GM23338 (cell line): ENCODE data around the gene RPL27A. TPM values are rescaled to one million over a fixed set of nuclear protein-coding genes. Genes with fewer than 3 reads are reported as not detected.

ENCODE experiments used
- ATAC-seq: fragments of 200-7000 bp; cut with Tn5 transposase; 3 replicates; pipeline ENCODE4 v1.9.1; 2020
- DNase-seq: peaks from one replicate; pipeline ENCODE4 v3.0.0-alpha.2; 2015; ENCODE audit warnings: low spot score
- H2AFZ ChIP-seq: fragments of 200-600 bp; sonication (generic); 2 replicates; pipeline ENCODE4 v1.8.0; 2016; ENCODE audit warnings: antibody characterized with exemption, mild to moderate bottlenecking, moderate library complexity
- H3F3A ChIP-seq: fragments of 200-600 bp; sonication (generic); replicated peaks from 2 replicates; pipeline ENCODE4 v1.8.0; 2017; ENCODE audit warnings: antibody characterized with exemption, mixed run types, low read depth
- H3K27ac ChIP-seq: fragments of 200-600 bp; sonication (generic); 2 replicates; pipeline ENCODE4 v1.6.1; 2016; ENCODE audit warnings: low read depth
- H3K27me3 ChIP-seq: fragments of 200-600 bp; sonication (generic); 2 replicates; pipeline ENCODE4 v1.8.0; 2016; ENCODE audit warnings: mild to moderate bottlenecking, mixed run types, moderate library complexity; ENCODE audit not compliant: insufficient read depth
- H3K36me3 ChIP-seq: fragments of 200-600 bp; sonication (generic); 2 replicates; pipeline ENCODE4 v1.8.0; 2016; ENCODE audit warnings: mild to moderate bottlenecking; ENCODE audit not compliant: insufficient read depth
- H3K4me1 ChIP-seq: fragments of 200-600 bp; sonication (generic); 2 replicates; pipeline ENCODE4 v1.8.0; 2016; ENCODE audit warnings: mild to moderate bottlenecking, moderate library complexity; ENCODE audit not compliant: insufficient read depth
- H3K4me2 ChIP-seq: fragments of 200-600 bp; sonication (generic); 2 replicates; pipeline ENCODE4 v1.7.1; 2017; ENCODE audit warnings: mixed run types
- H3K4me3 ChIP-seq: fragments of 200-600 bp; sonication (generic); 2 replicates; pipeline ENCODE4 v1.6.1; 2016; ENCODE audit warnings: mixed run types
- H3K79me2 ChIP-seq: fragments of 200-600 bp; sonication (generic); replicated peaks from 2 replicates; pipeline ENCODE4 v1.8.0; 2017; ENCODE audit warnings: mild to moderate bottlenecking; ENCODE audit not compliant: insufficient read depth
- H3K9me2 ChIP-seq: fragments of 200-600 bp; sonication (generic); 2 replicates; pipeline ENCODE4 v1.8.0; 2017; ENCODE audit not compliant: insufficient read depth
- H4K20me1 ChIP-seq: fragments of 200-600 bp; sonication (generic); replicated peaks from 2 replicates; pipeline ENCODE4 v1.8.0; 2017; ENCODE audit warnings: mild to moderate bottlenecking; ENCODE audit not compliant: insufficient read depth
- H3K27ac Mint-ChIP-seq: 2 replicates; pipeline ENCODE4 v1.8.0; 2020; ENCODE audit warnings: inconsistent platforms, mild to moderate bottlenecking, moderate library complexity, mixed read lengths
- H3K27me3 Mint-ChIP-seq: 3 replicates; pipeline ENCODE4 v1.8.0; 2022; ENCODE audit warnings: low read depth, mild to moderate bottlenecking, moderate library complexity, mixed read lengths, inconsistent platforms; ENCODE audit not compliant: insufficient read depth, poor library complexity
- H3K36me3 Mint-ChIP-seq: 3 replicates; pipeline ENCODE4 v1.8.0; 2021; ENCODE audit warnings: low read depth, mild to moderate bottlenecking, inconsistent platforms, moderate library complexity, mixed read lengths
- H3K4me1 Mint-ChIP-seq: 3 replicates; pipeline ENCODE4 v1.8.0; 2020; ENCODE audit warnings: mild to moderate bottlenecking, inconsistent platforms, mixed read lengths
- H3K4me3 Mint-ChIP-seq: 3 replicates; pipeline ENCODE4 v1.8.0; 2021; ENCODE audit warnings: moderate library complexity, mild to moderate bottlenecking, inconsistent platforms, mixed read lengths
- H3K9me3 Mint-ChIP-seq: 3 replicates; pipeline ENCODE4 v1.8.0; 2020; ENCODE audit warnings: moderate library complexity, mild to moderate bottlenecking, inconsistent platforms, mixed read lengths
- CTCF ChIP-seq, 2 experiments: fragments of 200-600 bp in 1 of 2; sonication (generic) in 1 of 2; conservative IDR thresholded peaks; 2 replicates each; pipeline versions ENCODE4 v1.5.1 to v1.6.1; 2016 to 2017; ENCODE audit warnings: antibody characterized with exemption in 2 of 2, low read depth in 2 of 2, mild to moderate bottlenecking in 2 of 2, moderate library complexity in 1 of 2
- ETS1 ChIP-seq: IDR thresholded peaks from 2 replicates; pipeline ENCODE4 v1.6.1; 2016; ENCODE audit warnings: antibody characterized with exemption
- EZH2 ChIP-seq: fragments of 200-600 bp; sonication (generic); IDR thresholded peaks from one replicate; pipeline ENCODE4 v1.8.0; 2017; ENCODE audit warnings: antibody characterized with exemption, mild to moderate bottlenecking, low read depth; ENCODE audit not compliant: unreplicated experiment
- POLR2AphosphoS5 ChIP-seq: IDR thresholded peaks from 2 replicates; pipeline ENCODE4 v1.6.1; 2016; ENCODE audit warnings: antibody characterized with exemption, low read depth
- REST ChIP-seq: IDR thresholded peaks from one replicate; pipeline ENCODE4 v1.6.1; 2018; ENCODE audit warnings: antibody characterized with exemption; ENCODE audit not compliant: unreplicated experiment
- STAT1 ChIP-seq: IDR thresholded peaks from one replicate; pipeline ENCODE4 v1.6.1; 2016; ENCODE audit warnings: antibody characterized with exemption; ENCODE audit not compliant: unreplicated experiment
- ZNF114 ChIP-seq: fragments of 250-450 bp; sonication (Bioruptor Pico); IDR thresholded peaks from 2 replicates; pipeline ENCODE4 v1.5.0; 2020; ENCODE audit warnings: mild to moderate bottlenecking, moderate library complexity
- ZNF331 ChIP-seq: fragments of 250-450 bp; sonication (Bioruptor Pico); IDR thresholded peaks from 2 replicates; pipeline ENCODE4 v1.5.0; 2020; ENCODE audit warnings: low read depth, mild to moderate bottlenecking, moderate library complexity
- polyA plus RNA-seq: library from polyadenylated mRNA; unstranded; fragments of >200 nt; fragmentation: Nextera tagmentation; extraction: Ambion mirVana; gene quantifications from 2 replicates; pipeline ENCODE4 v1.2.1, GENCODE V29; 2016
- total RNA-seq: library from RNA; depleted of rRNA; stranded (reverse); fragments of >200 nt; shearing (Covaris generic); gene quantifications from 2 replicates; pipeline ENCODE4 v1.2.3, GENCODE V29; 2014

RPL27A gene
- total and polyA plus RNA-seq, 2 experiments from 2014 or later: 1,283 to 3,167 TPM

GRCh38 chr11:8717876-8718753, 35.5 kb downstream of the RPL27A start:
- Histone ChIP-seq H2AFZ (no peak overlapping the region), H3K9me2 (no peaks in the 10 kb centered on the region), H3K36me3 (no peaks in the 10 kb centered on the region), H3K79me2 (no peaks in the 10 kb centered on the region), H3F3A (no peaks in the 10 kb centered on the region), H3K4me3 (no peak overlapping the region), H4K20me1 (no peaks in the 10 kb centered on the region), H3K27me3 (no peaks in the 10 kb centered on the region), H3K4me1 (peaks cover 11% of the 10 kb centered on the region; the same call in 1 of the 2 replicates), H3K4me2 (no peak overlapping the region), H3K27ac (no peak overlapping the region)
- no peaks in the 10 kb centered on the region for H3K9me3 Mint-ChIP-seq
- H3K4me1 Mint-ChIP-seq: peaks cover 47% of the 10 kb centered on the region
- H3K36me3 Mint-ChIP-seq: peaks cover 12% of the 10 kb centered on the region
- ATAC-seq (no peak), DNase-seq (no peak)
- no peak for TF ChIP-seq STAT1
- no peak for TF ChIP-seq POLR2AphosphoS5
- no peak overlapping the region for H3K4me3 Mint-ChIP-seq
- peaks cover 15% of the 10 kb centered on the region for H3K27me3 Mint-ChIP-seq
- H3K27ac Mint-ChIP-seq: peak overlapping the region; percentile 74

GRCh38 chr11:8719211-8719649, 36.6 kb downstream of the RPL27A start:
- Histone ChIP-seq H3K4me1 (peaks cover 11% of the 10 kb centered on the region; the same call in 1 of the 2 replicates), H3K27ac (no peak overlapping the region)
- TF ChIP-seq EZH2 (no peak), REST (no peak), CTCF (conservative IDR thresholded peaks at IDR 0.05; ENCODE audit: low read depth in 2 of 2) (no peak), ETS1 (no peak), ZNF331 (CRISPR knock-in tag) (no peak), ZNF114 (CRISPR knock-in tag) (no peak)

More at GRCh38 chr11:8719211-8719649, 36.6 kb downstream of the RPL27A start:
- H4K20me1 ChIP-seq: no peaks in the 10 kb centered on the region
- Mint-ChIP-seq H3K36me3 (peaks cover 12% of the 10 kb centered on the region), H3K27ac (no peak overlapping the region), H3K4me1 (peaks cover 56% of the 10 kb centered on the region), H3K4me3 (no peak overlapping the region), H3K9me3 (no peaks in the 10 kb centered on the region), H3K27me3 (peaks cover 15% of the 10 kb centered on the region)
- H3F3A ChIP-seq: no peaks in the 10 kb centered on the region
- ATAC-seq (no peak), DNase-seq (no peak)
- H3K27me3 ChIP-seq: no peaks in the 10 kb centered on the region
- no peaks in the 10 kb centered on the region for H3K79me2 ChIP-seq
- no peak overlapping the region for H2AFZ ChIP-seq
- no peaks in the 10 kb centered on the region for H3K36me3 ChIP-seq
- no peaks in the 10 kb centered on the region for H3K9me2 ChIP-seq
- no peak overlapping the region for H3K4me3 ChIP-seq
- H3K4me2 ChIP-seq: no peak overlapping the region
